NCI-H1417 treated with DMSO at 0.1 percent for 48 hours (cell line): Measurements from ENCODE around the gene ALDH3A2.

Experiments used
- DNase-seq: peaks from one replicate; lab custom pipeline; 2025; lab: John Stamatoyannopoulos, UW

The ALDH3A2 gene

DNA sequence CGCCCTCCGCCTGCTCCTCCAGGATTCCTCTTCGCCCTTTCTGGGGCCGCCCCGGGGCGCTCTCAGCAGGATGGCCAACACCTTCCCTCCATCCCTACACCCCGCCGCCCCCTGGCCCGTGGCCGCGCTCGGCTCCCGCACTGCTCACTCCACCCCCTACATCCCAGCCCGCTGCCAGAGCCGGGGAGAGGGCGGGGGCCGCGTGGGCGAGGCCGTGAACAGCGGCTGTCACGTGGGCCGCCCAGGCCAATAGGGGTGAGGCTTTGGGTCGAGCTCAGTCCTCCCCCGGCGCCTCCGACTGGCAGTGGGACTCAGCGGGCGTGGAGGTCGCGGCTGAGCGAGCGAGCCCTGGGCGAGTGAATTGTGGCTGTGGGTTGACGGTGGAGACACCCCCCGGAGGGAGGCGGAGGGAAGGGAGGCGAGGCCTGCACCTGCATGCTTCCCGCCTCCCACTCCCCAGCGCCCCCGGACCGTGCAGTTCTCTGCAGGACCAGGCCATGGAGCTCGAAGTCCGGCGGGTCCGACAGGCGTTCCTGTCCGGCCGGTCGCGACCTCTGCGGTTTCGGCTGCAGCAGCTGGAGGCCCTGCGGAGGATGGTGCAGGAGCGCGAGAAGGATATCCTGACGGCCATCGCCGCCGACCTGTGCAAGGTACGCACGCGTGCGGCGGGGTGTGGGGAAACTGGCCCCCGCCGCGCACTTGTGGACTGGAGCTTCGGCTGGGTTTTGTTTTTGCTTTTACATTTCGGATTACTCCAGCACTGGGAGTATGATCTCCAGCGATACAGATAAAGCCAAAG, at the start of gene ALDH3A2:
Gene ALDH3A2, plus strand, starts transcription at position 277 of the 799 bp plus-strand sequence. Its CDS starts 221 bp downstream, at position 498.
- peak; percentile 43 for DNase-seq

DNA sequence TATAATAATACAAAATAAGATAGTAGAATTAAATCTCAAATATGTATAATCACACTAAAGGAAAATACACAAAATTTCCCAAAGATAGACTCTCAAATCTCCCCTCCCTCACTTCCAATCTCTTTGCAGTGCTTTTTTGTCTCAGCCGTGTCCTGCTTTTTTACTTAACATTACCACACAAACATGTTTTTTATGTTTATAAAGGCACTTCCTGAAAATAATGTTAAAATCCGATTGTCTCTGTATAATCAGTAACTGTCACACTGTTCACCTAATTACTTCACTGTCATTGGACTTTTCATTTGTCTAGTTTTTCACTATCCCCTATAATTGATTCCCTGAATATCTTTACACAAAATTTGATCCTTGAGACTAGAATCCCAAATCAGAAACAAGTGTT, 38.2 kb upstream of the ALDH3A2 start:
- no peak for DNase-seq

DNA sequence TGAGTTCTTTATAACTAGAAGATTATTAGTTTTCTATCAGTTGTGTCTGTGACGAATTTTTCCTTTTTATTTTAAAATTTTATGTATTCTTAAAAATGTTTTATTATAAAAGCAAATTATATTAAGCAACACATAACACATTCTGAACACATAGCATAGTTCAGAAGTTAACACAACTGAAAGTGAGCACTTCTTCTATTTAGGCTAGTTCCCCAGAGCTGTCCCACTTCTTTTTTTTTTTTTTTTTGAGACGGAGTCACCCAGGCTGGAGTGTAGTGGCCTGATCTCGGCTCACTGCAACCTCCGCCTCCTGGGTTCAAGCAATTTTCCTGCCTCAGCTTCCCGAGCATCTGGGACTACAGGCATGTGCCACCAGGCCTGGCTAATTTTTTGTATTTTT, 37.7 kb upstream of the ALDH3A2 start:
- DNase-seq: no peak

GRCh38 chr17:19613979-19614378, 34.6 kb upstream of the ALDH3A2 start:
- DNase-seq: no peak

DNA sequence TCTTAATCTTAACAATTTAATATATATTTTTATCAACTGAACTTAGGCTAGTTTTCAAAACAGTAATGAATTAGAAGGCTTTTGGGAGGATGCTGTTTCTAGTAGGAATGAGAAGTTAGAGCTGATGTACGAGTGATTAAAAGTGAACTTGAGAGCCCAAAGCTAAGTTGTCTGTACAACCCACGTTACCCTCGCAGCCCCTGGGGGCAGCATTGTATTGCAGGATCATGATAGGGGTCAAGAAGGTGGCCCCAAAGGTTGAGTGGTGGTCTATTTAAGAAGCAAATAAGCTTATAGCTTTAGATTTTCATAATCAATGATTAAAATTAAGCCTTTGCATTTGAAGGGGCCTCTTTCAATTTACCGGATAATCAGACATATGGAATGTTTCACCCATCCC, 33.7 kb upstream of the ALDH3A2 start:
- DNase-seq: no peak

- no peak for DNase-seq
These were observed 30.5 kb upstream of the ALDH3A2 start for GRCh38 chr17:19618015-19618414.

DNA sequence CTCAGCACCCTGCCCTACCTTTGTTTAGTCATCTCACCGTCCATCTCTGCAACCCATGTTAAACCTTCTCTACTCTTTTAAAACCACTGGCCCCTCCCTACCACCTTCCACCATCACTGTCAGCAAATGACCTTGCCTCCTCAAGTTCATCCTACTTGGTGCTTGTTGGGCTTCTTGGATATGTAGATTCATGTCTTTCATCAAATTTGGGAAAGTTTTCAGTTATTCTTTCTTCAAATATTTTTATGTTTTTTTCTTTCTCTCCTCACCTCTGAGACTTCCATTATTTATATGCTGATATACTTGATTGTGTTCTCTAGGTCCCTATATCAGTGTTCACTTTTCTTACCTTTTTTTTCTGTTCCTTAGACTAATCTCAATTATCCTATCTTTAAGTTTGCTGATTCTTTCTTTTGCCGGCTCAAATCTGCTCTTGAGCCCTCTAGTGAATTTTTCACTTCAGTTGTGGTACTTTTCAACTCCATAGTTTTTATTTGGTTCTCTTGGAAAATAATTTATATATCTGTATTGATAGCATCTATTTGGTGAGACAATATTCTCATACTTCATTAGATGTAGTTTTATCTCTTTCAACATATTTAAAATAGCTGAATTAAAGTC, 28.7 kb upstream of the ALDH3A2 start:
- DNase-seq: no peak

GRCh38 chr17:19621697-19622096, 26.9 kb upstream of the ALDH3A2 start:
- no peak for DNase-seq

- DNase-seq: no peak
These were observed 22.5 kb upstream of the ALDH3A2 start for GRCh38 chr17:19626079-19626478.

DNA sequence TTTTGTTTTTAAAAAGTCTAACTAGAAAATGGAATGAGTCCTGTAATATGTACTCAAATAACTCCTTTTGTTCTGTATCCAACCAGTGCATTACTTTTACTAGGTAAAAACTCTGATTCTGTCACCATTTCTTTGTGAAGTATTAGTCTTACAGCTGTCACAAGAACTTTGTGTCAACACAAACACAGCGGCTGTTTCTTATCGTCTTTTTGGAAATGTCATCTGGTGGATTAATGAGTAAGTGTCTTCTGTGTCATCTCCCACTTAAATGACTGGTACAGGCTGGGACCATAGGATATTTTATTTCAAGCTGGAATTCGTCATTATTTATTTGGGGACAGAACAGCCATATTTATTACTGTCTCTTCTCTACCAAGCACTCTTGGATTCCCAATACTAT, 19.1 kb upstream of the ALDH3A2 start:
- no peak for DNase-seq

DNA sequence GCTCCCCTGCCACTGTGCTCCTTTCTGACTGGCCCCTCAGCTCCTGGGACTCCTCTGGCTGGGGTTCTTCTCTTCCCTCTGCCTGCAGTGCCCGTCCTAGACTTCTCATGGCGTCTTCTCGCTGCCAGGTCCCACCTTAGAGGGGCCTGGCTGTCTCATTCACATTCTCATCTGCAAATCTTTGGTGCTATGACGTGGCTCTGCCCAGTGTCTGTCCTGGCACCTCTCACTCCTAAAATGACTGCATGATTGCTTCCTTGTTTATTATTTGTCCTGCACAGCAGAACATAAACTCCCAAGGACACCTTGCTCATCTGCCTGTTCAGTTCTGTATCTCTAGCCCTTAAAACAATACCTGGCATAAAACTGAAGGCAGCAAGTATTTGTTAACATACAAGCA, 18.5 kb upstream of the ALDH3A2 start:
- no peak for DNase-seq

DNA sequence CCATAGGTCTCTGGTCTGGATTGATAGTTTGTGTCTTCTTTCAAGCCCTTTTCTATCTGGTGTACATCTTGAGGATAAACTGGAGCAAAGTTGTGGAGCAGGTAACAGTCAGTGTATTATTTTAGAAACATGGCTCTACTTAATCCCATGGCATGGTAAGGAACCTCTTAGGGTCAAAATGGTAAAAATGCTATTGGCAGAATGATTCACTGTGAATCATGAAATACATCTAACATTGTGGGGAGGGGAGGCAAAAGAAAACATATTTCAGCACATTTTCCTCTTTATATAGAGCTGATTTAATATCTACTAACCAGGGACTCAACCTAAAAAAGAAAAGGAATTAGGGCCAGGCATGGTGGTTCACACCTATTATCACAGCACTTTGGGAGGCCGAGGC, 17.9 kb upstream of the ALDH3A2 start:
- DNase-seq: no peak

GRCh38 chr17:19631905-19632304, 16.6 kb upstream of the ALDH3A2 start:
- no peak for DNase-seq

DNA sequence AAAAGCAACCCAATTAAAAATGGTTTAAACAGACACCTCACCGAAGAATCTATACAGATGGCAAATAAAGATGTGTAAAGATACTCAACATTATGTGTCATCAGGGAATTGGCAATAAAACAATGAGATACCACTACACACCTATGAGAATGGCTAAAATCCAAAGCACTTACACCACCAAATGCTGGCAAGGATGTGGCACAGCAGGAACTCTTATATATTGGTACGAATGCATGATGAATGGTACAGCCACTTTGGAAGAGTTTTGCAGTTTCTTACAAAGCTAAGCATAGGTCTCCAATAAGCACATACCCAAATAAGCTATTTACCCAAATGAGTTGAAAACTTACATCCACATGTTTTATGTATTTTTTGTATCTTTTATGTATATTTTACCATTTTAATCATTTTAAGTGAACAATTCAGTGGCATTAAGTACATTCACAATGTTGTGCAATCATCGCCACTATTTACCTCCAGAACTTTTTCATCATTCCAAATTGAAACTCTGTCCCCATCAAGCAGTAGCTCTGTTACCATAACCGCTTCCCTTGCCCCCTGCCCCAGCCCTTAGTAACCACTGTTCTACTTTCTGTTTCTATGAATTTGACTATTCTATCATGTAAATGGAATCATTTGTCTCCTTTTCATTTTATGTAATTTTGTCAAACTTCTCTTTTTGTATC, 6.7 kb upstream of the ALDH3A2 start:
- no peak for DNase-seq

DNA sequence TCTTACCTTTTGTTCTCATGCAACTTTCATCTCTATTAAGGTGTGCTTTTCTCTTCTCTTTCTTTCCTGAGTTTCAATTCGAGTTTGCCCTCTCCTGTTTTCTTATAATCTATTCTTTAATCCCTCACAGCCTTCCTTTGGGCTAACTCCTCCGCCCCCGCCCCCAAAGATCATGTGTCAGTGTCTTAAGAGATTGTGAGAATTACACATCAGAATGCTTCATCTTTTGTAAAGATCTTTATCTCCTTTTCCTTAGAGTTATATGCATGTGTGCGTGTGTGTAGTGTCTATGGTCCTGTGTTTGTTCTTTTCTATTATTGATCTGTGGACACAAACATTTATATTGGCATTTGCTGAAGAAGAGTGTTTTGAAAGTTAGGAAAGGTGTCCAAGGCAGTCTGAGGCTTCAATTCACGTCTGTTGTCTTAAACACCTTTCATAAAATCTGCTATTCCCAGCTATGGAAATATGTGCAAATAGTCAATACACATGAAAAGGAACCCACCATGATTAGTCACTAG, 6.1 kb upstream of the ALDH3A2 start:
- no peak for DNase-seq

DNA sequence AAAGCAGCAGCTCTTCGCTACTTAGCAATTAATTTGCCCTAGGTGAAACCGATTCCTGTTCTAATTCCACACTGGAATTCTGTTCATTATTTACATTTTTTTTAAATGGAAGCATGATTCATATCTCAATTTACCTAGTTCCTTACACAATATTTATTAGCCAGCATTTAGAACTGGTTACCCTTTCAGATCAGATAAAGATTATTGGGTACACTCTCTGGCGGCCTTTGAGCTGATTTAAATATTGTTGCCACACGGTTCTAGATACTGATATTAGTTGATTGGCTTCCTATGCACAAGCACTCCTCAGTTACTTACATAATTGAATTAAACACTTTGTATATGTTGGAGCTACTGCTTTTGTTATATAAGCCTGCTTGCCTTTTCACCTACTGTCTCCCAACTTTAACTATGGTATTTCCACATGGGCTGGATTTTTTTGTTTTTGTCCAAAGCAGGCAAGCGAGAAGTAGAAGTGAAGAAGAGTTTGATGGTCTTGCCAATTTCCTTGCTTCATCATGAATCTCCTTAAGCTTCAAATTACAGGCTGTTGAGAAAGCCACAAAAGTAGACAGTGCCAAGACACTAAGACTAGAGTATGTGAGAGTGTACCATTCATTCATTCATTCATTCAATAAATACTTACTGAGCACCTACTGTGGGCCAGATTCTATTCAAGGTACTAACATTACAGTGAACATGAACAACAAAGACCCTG, 3.9 kb upstream of the ALDH3A2 start:
- DNase-seq: no peak

DNA sequence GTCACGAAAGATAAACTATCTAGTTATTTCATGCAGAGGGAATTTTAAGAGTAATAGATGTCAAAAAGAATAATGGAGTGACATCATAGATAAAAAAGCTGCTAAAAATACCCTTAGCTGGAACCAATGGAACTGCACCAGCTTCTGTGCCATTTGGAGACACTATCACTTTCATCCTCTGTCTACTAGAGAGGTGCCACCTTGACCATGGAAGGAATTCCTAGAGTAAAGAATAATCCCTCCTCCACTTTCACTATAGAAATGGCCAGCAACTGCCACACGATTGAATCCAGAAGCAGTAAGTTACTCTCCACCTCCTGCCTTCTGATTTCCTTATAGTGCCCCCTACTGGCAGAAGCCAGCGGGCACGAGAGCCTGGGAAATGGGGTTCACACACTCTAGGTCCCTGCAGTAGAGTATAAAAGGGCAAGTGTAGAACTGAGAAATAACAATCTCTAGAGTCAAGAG, 2.8 kb upstream of the ALDH3A2 start:
- no peak for DNase-seq

DNA sequence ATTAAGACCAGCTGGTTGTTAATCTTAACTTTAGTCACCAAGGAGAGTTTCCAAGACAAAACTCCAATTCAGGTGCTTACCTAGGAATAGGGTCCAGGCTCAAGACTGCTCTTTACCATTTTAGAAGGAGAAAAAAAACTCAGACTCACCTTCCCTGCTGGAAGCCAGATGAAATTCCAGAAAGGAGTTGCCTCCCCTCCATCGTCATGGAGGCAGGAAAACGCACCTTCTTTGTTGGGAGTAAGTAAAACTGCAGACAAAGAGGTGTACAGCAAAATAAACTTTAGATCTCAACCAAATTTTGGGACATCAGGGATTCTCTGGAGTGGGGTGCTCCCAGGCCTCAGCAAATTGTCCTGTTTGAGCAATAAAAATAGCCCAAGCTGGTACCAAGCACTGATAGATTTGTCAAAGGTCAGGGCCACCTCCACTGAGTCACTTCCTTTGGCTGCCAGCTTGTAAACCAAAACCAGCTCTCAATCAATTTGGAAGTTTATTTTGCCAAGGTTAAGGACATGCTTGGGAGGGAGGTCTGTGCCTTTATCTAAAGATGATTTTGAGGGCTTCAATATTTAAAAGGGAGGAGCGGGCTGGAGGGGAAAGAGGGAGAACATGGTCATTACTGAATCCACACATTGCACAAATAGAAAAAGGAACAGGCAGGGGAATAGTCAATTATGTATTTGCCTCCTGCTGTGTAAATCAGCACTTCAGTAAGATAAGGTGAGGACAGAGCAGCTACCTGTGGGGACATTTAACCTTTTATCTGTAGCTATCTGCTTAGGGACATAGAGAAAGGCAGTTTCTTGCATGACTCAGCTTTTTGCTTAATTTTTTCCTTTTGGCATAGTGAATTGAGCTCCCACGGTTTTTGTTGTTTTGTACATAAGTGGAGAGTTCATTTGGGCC, 1.5 kb upstream of the ALDH3A2 start:
- DNase-seq: peak; percentile 9

- DNase-seq: no peak
These were observed 665 bp upstream of the ALDH3A2 start for GRCh38 chr17:19647697-19648474.

DNA sequence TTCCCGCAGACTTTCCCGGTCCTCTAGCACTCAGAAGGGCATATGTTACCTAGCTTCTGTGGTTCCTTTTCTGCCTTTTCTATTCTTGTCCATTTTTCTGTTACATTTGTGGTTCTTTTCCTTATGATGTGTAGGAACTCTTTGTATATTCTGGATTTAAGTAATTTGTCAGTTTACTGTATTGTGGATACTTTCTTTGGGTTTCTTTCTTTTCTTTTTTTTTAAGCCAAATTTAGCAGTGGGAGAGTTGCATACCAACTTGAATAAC, 657 bp downstream of the ALDH3A2 start:
- no peak for DNase-seq

- no peak for DNase-seq
These were observed 2.3 kb downstream of the ALDH3A2 start for GRCh38 chr17:19650826-19651225.
